ENCODE results near the gene RHBDL1. TPM values are rescaled to one million over a fixed set of nuclear protein-coding genes. Genes with fewer than 3 reads are reported as not detected.
A peak's percentile ranks its signal among the peaks of the same experiment; 100 is the strongest.

Gene RHBDL1
- total RNA-seq, 2 donors from 2014 or later: 0.42 to 8.0 TPM

DNA sequence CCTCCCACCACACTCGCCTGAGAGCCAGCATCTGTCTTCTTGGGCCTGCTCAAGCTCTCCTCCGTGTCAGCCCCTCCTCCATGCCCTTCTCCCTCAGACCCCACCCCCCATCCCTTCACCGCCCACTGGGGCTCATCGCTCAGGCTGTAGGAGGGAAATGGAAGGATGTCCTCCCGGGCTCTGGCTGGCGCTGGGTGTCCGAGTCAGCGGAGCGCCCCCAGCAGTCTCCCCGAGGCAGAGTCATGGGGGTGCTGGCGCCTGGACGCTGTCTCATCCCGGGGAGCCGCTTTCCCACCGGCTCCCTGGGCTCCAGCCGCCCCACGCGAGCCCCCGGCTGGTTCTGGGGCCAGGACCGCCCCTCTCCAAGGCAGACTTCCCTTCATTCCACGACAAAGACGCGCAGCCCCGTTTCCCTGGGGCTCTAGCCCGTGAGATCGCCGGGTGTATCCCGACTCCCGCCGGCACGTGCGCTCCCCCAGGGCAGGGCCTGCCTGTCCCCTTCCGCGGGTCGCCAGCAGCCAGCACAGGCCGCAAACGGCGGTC, 45.0 kb downstream of the RHBDL1 start:
- peaks cover 17 to 33% of the 10 kb centered on the region in 2 donors for H3K4me1 ChIP-seq (ENCODE audit: control insufficient read depth in 1 of 2, low read depth in 2 of 2)

GRCh38 chr16:720990-721764, 45.7 kb downstream of the RHBDL1 start, which contains the start of gene ANTKMT:
Gene ANTKMT, plus strand, starts transcription at chr16:721146. Its CDS starts 129 bp downstream, at chr16:721275.
- H3K4me3 ChIP-seq: peak within 1 kb of the TSS; percentile 97
- TF ChIP-seq, protein P1, sequence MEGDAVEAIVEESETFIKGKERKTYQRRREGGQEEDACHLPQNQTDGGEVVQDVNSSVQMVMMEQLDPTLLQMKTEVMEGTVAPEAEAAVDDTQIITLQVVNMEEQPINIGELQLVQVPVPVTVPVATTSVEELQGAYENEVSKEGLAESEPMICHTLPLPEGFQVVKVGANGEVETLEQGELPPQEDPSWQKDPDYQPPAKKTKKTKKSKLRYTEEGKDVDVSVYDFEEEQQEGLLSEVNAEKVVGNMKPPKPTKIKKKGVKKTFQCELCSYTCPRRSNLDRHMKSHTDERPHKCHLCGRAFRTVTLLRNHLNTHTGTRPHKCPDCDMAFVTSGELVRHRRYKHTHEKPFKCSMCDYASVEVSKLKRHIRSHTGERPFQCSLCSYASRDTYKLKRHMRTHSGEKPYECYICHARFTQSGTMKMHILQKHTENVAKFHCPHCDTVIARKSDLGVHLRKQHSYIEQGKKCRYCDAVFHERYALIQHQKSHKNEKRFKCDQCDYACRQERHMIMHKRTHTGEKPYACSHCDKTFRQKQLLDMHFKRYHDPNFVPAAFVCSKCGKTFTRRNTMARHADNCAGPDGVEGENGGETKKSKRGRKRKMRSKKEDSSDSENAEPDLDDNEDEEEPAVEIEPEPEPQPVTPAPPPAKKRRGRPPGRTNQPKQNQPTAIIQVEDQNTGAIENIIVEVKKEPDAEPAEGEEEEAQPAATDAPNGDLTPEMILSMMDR (IDR thresholded peaks at IDR 0.05): no peak
- no peaks in the 10 kb centered on the region for H3K36me3 ChIP-seq
- no peaks in the 10 kb centered on the region for H3K9me3 ChIP-seq
- DNase-seq (ENCODE audit: low spot score) (no peak), ATAC-seq (ENCODE audit: insufficient number of reproducible peaks, low FRiP score, low read depth) (peak; percentile 60)
- peak within 1 kb of the TSS; percentile 12 to 86 for H3K27ac ChIP-seq
- peaks cover 13 to 28% of the 10 kb centered on the region in 2 donors for H3K4me1 ChIP-seq (ENCODE audit: control insufficient read depth in 1 of 2, low read depth in 2 of 2)
- no peaks in the 10 kb centered on the region for H3K27me3 ChIP-seq (replicated peaks; ENCODE audit: insufficient read depth)

More for the DNA sequence above, 45.0 kb downstream of the RHBDL1 start:
- ATAC-seq (ENCODE audit: insufficient number of reproducible peaks, low FRiP score, low read depth): no peak
- Histone ChIP-seq H3K27ac (peak overlapping the region; percentile 12 to 86), H3K36me3 (no peaks in the 10 kb centered on the region), H3K9me3 (no peaks in the 10 kb centered on the region), H3K27me3 (replicated peaks; ENCODE audit: insufficient read depth) (no peaks in the 10 kb centered on the region), H3K4me3 (peak overlapping the region; percentile 97)
- TF ChIP-seq, protein P1 (IDR thresholded peaks at IDR 0.05): no peak
- DNase-seq (ENCODE audit: low spot score): no peak

GRCh38 chr16:721765-722540, 46.5 kb downstream of the RHBDL1 start:
- TF ChIP-seq, protein P1 (IDR thresholded peaks at IDR 0.05): no peak
- Histone ChIP-seq H3K4me3 (peak overlapping the region; percentile 97), H3K4me1 (ENCODE audit: control insufficient read depth in 1 of 2, low read depth in 2 of 2) (peaks cover 13 to 26% of the 10 kb centered on the region in 2 donors), H3K9me3 (no peaks in the 10 kb centered on the region), H3K36me3 (no peaks in the 10 kb centered on the region), H3K27ac (peak overlapping the region in 1 of 2 donors; percentile 86), H3K27me3 (replicated peaks; ENCODE audit: insufficient read depth) (no peaks in the 10 kb centered on the region)
- DNase-seq (ENCODE audit: low spot score) (no peak), ATAC-seq (ENCODE audit: insufficient number of reproducible peaks, low FRiP score, low read depth) (no peak)

- ATAC-seq (ENCODE audit: insufficient number of reproducible peaks, low FRiP score, low read depth): no peak
- no peaks in the 10 kb centered on the region for H3K9me3 ChIP-seq
- H3K27me3 ChIP-seq (replicated peaks; ENCODE audit: insufficient read depth): no peaks in the 10 kb centered on the region
- no peak for DNase-seq (ENCODE audit: low spot score)
- H3K27ac ChIP-seq: no peak overlapping the region
- TF ChIP-seq, protein P1 (IDR thresholded peaks at IDR 0.05): no peak
- H3K4me3 ChIP-seq: no peak overlapping the region
- peaks cover 21 to 35% of the 10 kb centered on the region in 2 donors for H3K4me1 ChIP-seq (ENCODE audit: control insufficient read depth in 1 of 2, low read depth in 2 of 2)
- H3K36me3 ChIP-seq: no peaks in the 10 kb centered on the region
Observed at GRCh38 chr16:722835-723633, 47.6 kb downstream of the RHBDL1 start.
